ENCODE results near the gene HEBP2. TPM values are rescaled to one million over a fixed set of nuclear protein-coding genes. Genes with fewer than 3 reads are reported as not detected.

Gene HEBP2
- total RNA-seq, 2 experiments from 2014 or later, result 14.0 to 36.2 TPM

DNA sequence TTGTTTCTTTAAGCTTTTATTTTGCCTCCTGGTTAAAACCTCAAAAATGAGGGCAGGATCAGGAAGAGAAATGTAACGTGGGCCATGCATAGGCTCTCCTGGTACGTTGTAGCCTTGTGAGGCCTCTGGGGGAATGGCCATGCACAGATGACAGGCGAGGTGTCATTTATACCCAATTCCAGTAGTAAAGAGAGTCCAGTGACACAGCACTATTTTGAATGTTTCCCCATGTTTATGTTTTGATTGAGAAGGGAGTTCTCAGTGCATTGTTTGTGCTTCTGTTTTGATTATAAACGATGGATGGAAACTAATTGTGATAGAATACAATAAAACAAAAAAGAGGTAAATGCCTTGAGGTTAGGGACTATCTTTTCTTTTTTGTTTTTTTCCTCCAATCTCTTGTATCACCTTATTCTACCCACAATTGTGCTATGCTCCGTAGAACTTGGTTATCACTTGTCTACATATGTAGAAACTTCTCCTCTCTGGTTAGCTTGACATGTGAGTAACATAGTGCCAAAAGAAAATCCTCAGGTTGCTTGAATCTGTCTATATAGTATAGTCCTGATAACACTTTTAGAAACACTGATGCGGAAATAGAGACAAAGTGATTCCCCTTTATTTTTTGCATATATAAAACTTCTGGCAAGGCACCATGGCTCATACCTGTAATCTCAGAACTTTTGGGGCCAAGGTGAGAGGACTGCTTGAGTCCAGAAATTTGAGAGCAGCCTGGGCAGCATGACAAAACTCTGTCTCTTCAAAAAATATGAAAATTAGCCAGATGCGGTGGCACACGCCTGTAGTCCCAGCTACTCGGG, 33.2 kb upstream of the HEBP2 start:
- Histone ChIP-seq H3K4me2 (ENCODE audit: low read length) (no peak overlapping the region), H2AFZ (ENCODE audit: low read length) (no peak overlapping the region), H3K4me1 (ENCODE audit: insufficient read depth, low read length, poor library complexity, severe bottlenecking) (no peaks in the 10 kb centered on the region), H3K9me3 (ENCODE audit: low read length) (no peaks in the 10 kb centered on the region), H3K79me2 (ENCODE audit: insufficient read depth, low read depth, low read length) (no peaks in the 10 kb centered on the region), H3K9me2 (ENCODE audit: insufficient read depth, low read length) (no peaks in the 10 kb centered on the region), H4K20me1 (ENCODE audit: insufficient read depth, low read length) (no peaks in the 10 kb centered on the region), H3K4me3 (ENCODE audit: low read depth, low read length, poor library complexity, severe bottlenecking) (no peak overlapping the region), H3K36me3 (ENCODE audit: insufficient read depth, low read length) (no peaks in the 10 kb centered on the region), H3K27ac (ENCODE audit: low read depth, low read length, poor library complexity, severe bottlenecking) (no peak overlapping the region)
- ChIA-PET CTCF (ENCODE audit: unreplicated experiment) (no interaction called here), POLR2A (interaction anchor here (0.6 kb wide), 1 partner anchor 63 kb away, joined by 3 read pairs; no protein-coding TSS in a partner anchor)
- BruUV-seq (replicated peaks), result no TSS peak
- DNase-seq (ENCODE audit: low spot score), result no peak
- TF ChIP-seq, protein P1, sequence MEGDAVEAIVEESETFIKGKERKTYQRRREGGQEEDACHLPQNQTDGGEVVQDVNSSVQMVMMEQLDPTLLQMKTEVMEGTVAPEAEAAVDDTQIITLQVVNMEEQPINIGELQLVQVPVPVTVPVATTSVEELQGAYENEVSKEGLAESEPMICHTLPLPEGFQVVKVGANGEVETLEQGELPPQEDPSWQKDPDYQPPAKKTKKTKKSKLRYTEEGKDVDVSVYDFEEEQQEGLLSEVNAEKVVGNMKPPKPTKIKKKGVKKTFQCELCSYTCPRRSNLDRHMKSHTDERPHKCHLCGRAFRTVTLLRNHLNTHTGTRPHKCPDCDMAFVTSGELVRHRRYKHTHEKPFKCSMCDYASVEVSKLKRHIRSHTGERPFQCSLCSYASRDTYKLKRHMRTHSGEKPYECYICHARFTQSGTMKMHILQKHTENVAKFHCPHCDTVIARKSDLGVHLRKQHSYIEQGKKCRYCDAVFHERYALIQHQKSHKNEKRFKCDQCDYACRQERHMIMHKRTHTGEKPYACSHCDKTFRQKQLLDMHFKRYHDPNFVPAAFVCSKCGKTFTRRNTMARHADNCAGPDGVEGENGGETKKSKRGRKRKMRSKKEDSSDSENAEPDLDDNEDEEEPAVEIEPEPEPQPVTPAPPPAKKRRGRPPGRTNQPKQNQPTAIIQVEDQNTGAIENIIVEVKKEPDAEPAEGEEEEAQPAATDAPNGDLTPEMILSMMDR (conservative IDR thresholded peaks at IDR 0.05; ENCODE audit: low read length), result no peak
- TF ChIP-seq EZH2phosphoT487 (IDR thresholded peaks at IDR 0.05; ENCODE audit: borderline replicate concordance, low read depth, low read length), result no peak
- intact Hi-C loops (cut with micrococcal nuclease; ENCODE audit: unreplicated experiment), result no loop called here

DNA sequence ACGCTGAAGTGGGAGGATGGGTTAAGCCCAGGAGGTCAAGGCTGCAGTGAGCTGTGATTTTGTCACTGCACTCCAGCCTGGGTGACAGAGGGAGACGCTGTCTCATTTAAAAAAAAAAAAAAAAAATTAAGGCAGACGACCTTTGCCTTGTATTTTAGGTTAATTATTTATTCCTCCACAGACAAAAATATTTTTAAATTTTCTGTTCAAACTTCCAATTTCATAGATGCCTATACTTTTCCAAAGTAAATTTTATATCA, 32.6 kb upstream of the HEBP2 start:
- CTCF ChIA-PET (ENCODE audit: unreplicated experiment), result no interaction called here
- no peaks in the 10 kb centered on the region for H3K4me1 ChIP-seq (ENCODE audit: insufficient read depth, low read length, poor library complexity, severe bottlenecking)
- H2AFZ ChIP-seq (ENCODE audit: low read length), result no peak overlapping the region
- H3K9me3 ChIP-seq (ENCODE audit: low read length), result no peaks in the 10 kb centered on the region
- no peak for DNase-seq (ENCODE audit: low spot score)
- POLR2A ChIA-PET, result interaction anchor here (0.7 to 1.1 kb wide), 2 partner anchors 12 to 17 kb away, joined by 3 read pairs; no protein-coding TSS in a partner anchor
- BruUV-seq (replicated peaks), result no TSS peak
- no peaks in the 10 kb centered on the region for H3K9me2 ChIP-seq (ENCODE audit: insufficient read depth, low read length)
- no peaks in the 10 kb centered on the region for H3K79me2 ChIP-seq (ENCODE audit: insufficient read depth, low read depth, low read length)
- H3K4me3 ChIP-seq (ENCODE audit: low read depth, low read length, poor library complexity, severe bottlenecking), result no peak overlapping the region
- H3K36me3 ChIP-seq (ENCODE audit: insufficient read depth, low read length), result no peaks in the 10 kb centered on the region
- TF ChIP-seq EZH2phosphoT487 (IDR thresholded peaks at IDR 0.05; ENCODE audit: borderline replicate concordance, low read depth, low read length), result no peak
- TF ChIP-seq, protein P1 (conservative IDR thresholded peaks at IDR 0.05; ENCODE audit: low read length), result no peak
- H4K20me1 ChIP-seq (ENCODE audit: insufficient read depth, low read length), result no peaks in the 10 kb centered on the region
- intact Hi-C loops (cut with micrococcal nuclease; ENCODE audit: unreplicated experiment), result no loop called here
- H3K4me2 ChIP-seq (ENCODE audit: low read length), result no peak overlapping the region
- no peak overlapping the region for H3K27ac ChIP-seq (ENCODE audit: low read depth, low read length, poor library complexity, severe bottlenecking)

DNA sequence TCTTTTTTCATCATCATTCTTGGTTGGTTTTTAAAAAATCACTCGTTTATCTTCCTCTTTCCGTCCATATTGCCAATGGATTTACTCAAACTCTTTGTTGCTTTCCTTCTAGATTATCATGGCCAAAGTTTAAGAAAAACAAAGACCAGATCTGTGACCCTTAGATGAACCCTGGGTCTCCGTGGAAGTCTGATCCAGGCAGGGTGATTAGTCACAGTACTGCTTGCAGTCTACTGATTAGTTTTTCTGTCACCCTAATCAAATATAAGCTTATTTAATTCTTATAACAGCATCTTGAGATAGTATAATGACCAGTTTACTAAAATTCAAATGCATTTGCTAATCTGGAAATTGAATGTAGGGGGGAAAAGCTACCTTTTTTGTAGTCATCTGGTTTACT, 32.3 kb upstream of the HEBP2 start:
- no peak overlapping the region for H2AFZ ChIP-seq (ENCODE audit: low read length)
- H3K79me2 ChIP-seq (ENCODE audit: insufficient read depth, low read depth, low read length), result no peaks in the 10 kb centered on the region
- no peak overlapping the region for H3K4me2 ChIP-seq (ENCODE audit: low read length)
- no peaks in the 10 kb centered on the region for H3K9me3 ChIP-seq (ENCODE audit: low read length)
- no peak for TF ChIP-seq EZH2phosphoT487 (IDR thresholded peaks at IDR 0.05; ENCODE audit: borderline replicate concordance, low read depth, low read length)
- TF ChIP-seq, protein P1 (conservative IDR thresholded peaks at IDR 0.05; ENCODE audit: low read length), result no peak
- H3K36me3 ChIP-seq (ENCODE audit: insufficient read depth, low read length), result no peaks in the 10 kb centered on the region
- CTCF ChIA-PET (ENCODE audit: unreplicated experiment), result interaction anchor here (0.6 kb wide), 1 partner anchor 9 kb away, joined by 3 read pairs; no protein-coding TSS in a partner anchor
- H3K9me2 ChIP-seq (ENCODE audit: insufficient read depth, low read length), result no peaks in the 10 kb centered on the region
- no peaks in the 10 kb centered on the region for H4K20me1 ChIP-seq (ENCODE audit: insufficient read depth, low read length)
- no peaks in the 10 kb centered on the region for H3K4me1 ChIP-seq (ENCODE audit: insufficient read depth, low read length, poor library complexity, severe bottlenecking)
- POLR2A ChIA-PET, result interaction anchor here (0.5 to 1.1 kb wide), 3 partner anchors 12 to 17 kb away, joined by 3 to 4 read pairs (median 3); no protein-coding TSS in a partner anchor
- intact Hi-C loops (cut with micrococcal nuclease; ENCODE audit: unreplicated experiment), result no loop called here
- no peak overlapping the region for H3K27ac ChIP-seq (ENCODE audit: low read depth, low read length, poor library complexity, severe bottlenecking)
- no peak overlapping the region for H3K4me3 ChIP-seq (ENCODE audit: low read depth, low read length, poor library complexity, severe bottlenecking)
- DNase-seq (ENCODE audit: low spot score), result no peak
- no TSS peak for BruUV-seq (replicated peaks)

Measured in OCI-LY7 (cell line).